ENCODE measurements around the gene DOC2A. TPM values are rescaled to one million over a fixed set of nuclear protein-coding genes. Genes with fewer than 3 reads are reported as not detected.

DOC2A gene
- total and polyA plus RNA-seq, 2 donors (not counting 3 experiments of a cell fraction or from before 2014, with no cell fraction given), result 0.60 to 0.63 TPM

GRCh38 chr16:29990883-29991570 lies 19.8 kb downstream of the DOC2A start:
- ChIA-PET CTCF (interaction anchor here (0.6 to 1.9 kb wide), 2 partner anchors 41 to 115 kb away, joined by 3 to 6 read pairs; partner anchors contain the start of gene TLCD3B), POLR2A (no interaction called here)
- no peaks in the 10 kb centered on the region for H3K9me1 ChIP-seq (replicated peaks; ENCODE audit: control insufficient read depth, extremely low read depth, insufficient read depth, low read length)
- DNase-seq (ENCODE audit: low read depth, low spot score), result no peak
- H3K4me3 ChIP-seq (replicated peaks in 1 of 3; ENCODE audit: insufficient read depth in 1 of 3, low read depth in 1 of 3, low read length in 3 of 3), result no peak overlapping the region
- no peak overlapping the region for H3K4me2 ChIP-seq (ENCODE audit: insufficient read depth, low read length)
- H3K4me1 ChIP-seq (ENCODE audit: control insufficient read depth, extremely low read depth, insufficient read depth, low read length), result peaks cover 14% of the 10 kb centered on the region
- no peaks in the 10 kb centered on the region for H3K27me3 ChIP-seq (ENCODE audit: control insufficient read depth in 2 of 2, insufficient read depth in 2 of 2, low read length in 2 of 2)
- dilution Hi-C loops (cut with MboI; ENCODE audit: extremely low pct_ligation_motif_present, low sequenced_read_pairs) (loop anchor here (10.0 kb wide), 1 partner anchor 186 kb away; the partner anchor contains the start of gene MAZ), intact Hi-C loops (cut with micrococcal nuclease) (no loop called here)
- H3K36me3 ChIP-seq (ENCODE audit: control insufficient read depth in 2 of 2, extremely low read depth in 1 of 2, insufficient read depth in 2 of 2, low read length in 2 of 2), result peaks cover 21 to 63% of the 10 kb centered on the region in 2 experiments
- H3K27ac ChIP-seq (ENCODE audit: insufficient read depth, low read depth, low read length), result no peak overlapping the region
- no peaks in the 10 kb centered on the region for H3K9me3 ChIP-seq (replicated peaks; ENCODE audit: control insufficient read depth, insufficient read depth, low read length)
- no TSS peak for BruUV-seq (replicated peaks)
- no peak for FAIRE-seq
- H3K9ac ChIP-seq (replicated peaks; ENCODE audit: extremely low read depth, insufficient read depth, low read length), result no peak overlapping the region
- TF ChIP-seq MAX (IDR thresholded peaks at IDR 0.05; ENCODE audit: insufficient read depth, insufficient read length) (no peak), POLR2A (IDR thresholded peaks at IDR 0.05; ENCODE audit: low read depth, low read length) (no peak), FOS (IDR thresholded peaks at IDR 0.05; ENCODE audit: borderline replicate concordance, insufficient read depth, low read length) (no peak), POLR2AphosphoS5 (IDR thresholded peaks at IDR 0.05; ENCODE audit: insufficient read depth, low read depth, low read length) (no peak), JUN (IDR thresholded peaks at IDR 0.05; ENCODE audit: borderline replicate concordance, insufficient read depth, insufficient read length, low read depth) (no peak), EZH2 (IDR thresholded peaks at IDR 0.05; ENCODE audit: borderline replicate concordance, low read depth, low read length, severe bottlenecking) (no peak), MYC (IDR thresholded peaks at IDR 0.05; ENCODE audit: low read depth, low read length) (no peak), GATA2 (IDR thresholded peaks at IDR 0.05; ENCODE audit: insufficient read depth, insufficient read length, low read depth, low read length) (no peak)
- TF ChIP-seq, protein P1, sequence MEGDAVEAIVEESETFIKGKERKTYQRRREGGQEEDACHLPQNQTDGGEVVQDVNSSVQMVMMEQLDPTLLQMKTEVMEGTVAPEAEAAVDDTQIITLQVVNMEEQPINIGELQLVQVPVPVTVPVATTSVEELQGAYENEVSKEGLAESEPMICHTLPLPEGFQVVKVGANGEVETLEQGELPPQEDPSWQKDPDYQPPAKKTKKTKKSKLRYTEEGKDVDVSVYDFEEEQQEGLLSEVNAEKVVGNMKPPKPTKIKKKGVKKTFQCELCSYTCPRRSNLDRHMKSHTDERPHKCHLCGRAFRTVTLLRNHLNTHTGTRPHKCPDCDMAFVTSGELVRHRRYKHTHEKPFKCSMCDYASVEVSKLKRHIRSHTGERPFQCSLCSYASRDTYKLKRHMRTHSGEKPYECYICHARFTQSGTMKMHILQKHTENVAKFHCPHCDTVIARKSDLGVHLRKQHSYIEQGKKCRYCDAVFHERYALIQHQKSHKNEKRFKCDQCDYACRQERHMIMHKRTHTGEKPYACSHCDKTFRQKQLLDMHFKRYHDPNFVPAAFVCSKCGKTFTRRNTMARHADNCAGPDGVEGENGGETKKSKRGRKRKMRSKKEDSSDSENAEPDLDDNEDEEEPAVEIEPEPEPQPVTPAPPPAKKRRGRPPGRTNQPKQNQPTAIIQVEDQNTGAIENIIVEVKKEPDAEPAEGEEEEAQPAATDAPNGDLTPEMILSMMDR (IDR thresholded peaks at IDR 0.05; ENCODE audit: extremely low read depth in 1 of 2, insufficient read depth in 1 of 2, low read depth in 1 of 2, low read length in 2 of 2), result no peak
- H3K79me2 ChIP-seq (ENCODE audit: control insufficient read depth, insufficient read depth, low read length), result no peaks in the 10 kb centered on the region
- H4K20me1 ChIP-seq (replicated peaks; ENCODE audit: control insufficient read depth, extremely low read depth, insufficient read depth, low read length), result no peaks in the 10 kb centered on the region
- no peak overlapping the region for H2AFZ ChIP-seq (ENCODE audit: low read depth, low read length)

Measured in endothelial cell of umbilical vein (primary cell).